Panc1 (cell line): ENCODE results near the gene PKNOX2. TPM values are rescaled to one million over a fixed set of nuclear protein-coding genes. Genes with fewer than 3 reads are reported as not detected.

ENCODE experiments used
- ATAC-seq: fragments of 200-7000 bp; cut with Tn5 transposase; 2 replicates; pipeline ENCODE4 v1.9.1; 2020; ENCODE audit warnings: mild to moderate bottlenecking, moderate library complexity
- BruUV-seq: library from RNA; stranded (reverse); fragments of 400-500 nt; replicated peaks from 2 replicates; lab custom pipeline; 2021; lab: Mats Ljungman, UMichigan
- CTCF ChIA-PET: fragments of 300-600 bp; sonication (Branson Sonifier 250); formaldehyde crosslinking; loops from one replicate; lab custom pipeline; 2022; ENCODE audit warnings: antibody characterized with exemption; lab: Charles Lee
- POLR2A ChIA-PET: fragments of 300-600 bp; sonication (Branson Sonifier 250); formaldehyde crosslinking; loops from one replicate; lab custom pipeline; 2022; ENCODE audit warnings: antibody characterized with exemption; lab: Charles Lee
- DNase-seq: peaks from one replicate; pipeline ENCODE4 v3.0.0-alpha.2; 2010; ENCODE audit warnings: low read depth, low spot score
- H3K27ac ChIP-seq: 2 replicates; pipeline ENCODE4 v1.5.1; 2011; ENCODE audit warnings: mild to moderate bottlenecking, low read length, inconsistent platforms
- H3K27me3 ChIP-seq: fragments of 200-500 bp; sonication (Bioruptor generic); 2 replicates; pipeline ENCODE4 v1.6.0; 2014; ENCODE audit warnings: low read length, inconsistent platforms; ENCODE audit not compliant: control insufficient read depth, insufficient read depth
- H3K36me3 ChIP-seq: fragments of 200-500 bp; sonication (Bioruptor generic); 2 replicates; pipeline ENCODE4 v1.5.1; 2014; ENCODE audit warnings: inconsistent platforms, mild to moderate bottlenecking, low read length, moderate library complexity; ENCODE audit not compliant: control insufficient read depth, insufficient read depth
- H3K4me1 ChIP-seq: 2 replicates; pipeline ENCODE4 v1.5.1; 2011; ENCODE audit warnings: inconsistent platforms, mild to moderate bottlenecking, low read length, moderate library complexity; ENCODE audit not compliant: control insufficient read depth, insufficient read depth
- H3K4me3 ChIP-seq, 2 experiments: 2 replicates each; pipeline ENCODE4 v1.5.1; 2011 to 2012; ENCODE audit warnings: low read depth in 2 of 2, low read length in 2 of 2, mild to moderate bottlenecking in 2 of 2, inconsistent platforms in 1 of 2, moderate library complexity in 1 of 2
- H3K9me3 ChIP-seq: fragments of 200-500 bp; sonication (Bioruptor generic); 2 replicates; pipeline ENCODE4 v1.5.1; 2014; ENCODE audit warnings: low read depth, mild to moderate bottlenecking, inconsistent platforms, low read length, moderate library complexity; ENCODE audit not compliant: control insufficient read depth, insufficient read depth
- CTCF ChIP-seq: fragments of 450-650 bp; IDR thresholded peaks from 2 replicates; pipeline ENCODE4 v1.5.1; 2017; ENCODE audit warnings: mild to moderate bottlenecking
- POLR2AphosphoS5 ChIP-seq: IDR thresholded peaks from 2 replicates; pipeline ENCODE4 v1.6.1; 2012; ENCODE audit warnings: mild to moderate bottlenecking, low read depth, low read length, moderate library complexity
- REST ChIP-seq, 2 experiments: IDR thresholded peaks; 2 replicates each; pipeline ENCODE4 v1.6.1; 2011 to 2012; ENCODE audit warnings: low read depth in 2 of 2, control low read depth in 1 of 2, low read length in 1 of 2, mild to moderate bottlenecking in 1 of 2, moderate library complexity in 1 of 2; ENCODE audit not compliant: insufficient read depth in 1 of 2
- SIN3A ChIP-seq: IDR thresholded peaks from 2 replicates; pipeline ENCODE4 v1.6.1; 2012; ENCODE audit warnings: low read depth, mild to moderate bottlenecking, low read length, moderate library complexity, borderline replicate concordance; ENCODE audit not compliant: insufficient read depth
- TCF7L2 ChIP-seq: IDR thresholded peaks from 2 replicates; pipeline ENCODE4 v1.6.1; 2011; ENCODE audit warnings: mild to moderate bottlenecking, low read depth, low read length, inconsistent platforms
- in situ Hi-C: cut with HindIII; loops from 2 replicates; pipeline ENCODE4 v1.10.0; 2016; ENCODE audit warnings: low sequenced_read_pairs, low pct_unique_long_range_greater_than_20kb
- intact Hi-C: fragments of 100-400 bp; cut with micrococcal nuclease; formaldehyde crosslinking; loops from one replicate; pipeline ENCODE4 v1.10.0; 2022; ENCODE audit not compliant: unreplicated experiment
- total RNA-seq: library from RNA; stranded (reverse); gene quantifications from one replicate; pipeline ENCODE4 v1.2.1, GENCODE V29; 2021; ENCODE audit not compliant: unreplicated experiment

Gene PKNOX2
- total RNA-seq, 1 experiment from 2014 or later = not detected

GRCh38 chr11:125202362-125202880, 37.9 kb downstream of the PKNOX2 start:
- TF ChIP-seq SIN3A (no peak), TCF7L2 (no peak), CTCF (no peak), REST (IDR thresholded peaks at IDR 0.05; ENCODE audit: insufficient read depth in 1 of 2, low read depth in 2 of 2, low read length in 1 of 2) (no peak), POLR2AphosphoS5 (no peak)
- BruUV-seq = no TSS peak
- no peak overlapping the region for H3K4me3 ChIP-seq
- ATAC-seq (no peak), DNase-seq (no peak)
- ChIA-PET CTCF (no interaction called here), POLR2A (no interaction called here)
- peaks cover 19% of the 10 kb centered on the region; the same call in 1 of the 2 replicates for H3K27me3 ChIP-seq
- no peaks in the 10 kb centered on the region for H3K9me3 ChIP-seq
- H3K27ac ChIP-seq = no peak overlapping the region
- no peaks in the 10 kb centered on the region for H3K4me1 ChIP-seq
- in situ Hi-C loops = no loop called here
- no peaks in the 10 kb centered on the region; the same call in 1 of the 2 replicates for H3K36me3 ChIP-seq
- intact Hi-C loops = no loop called here

- Histone ChIP-seq H3K4me3 (no peak overlapping the region), H3K27me3 (peaks cover 24% of the 10 kb centered on the region; the same call in 1 of the 2 replicates), H3K27ac (no peak overlapping the region), H3K9me3 (no peaks in the 10 kb centered on the region), H3K36me3 (no peaks in the 10 kb centered on the region; the same call in 1 of the 2 replicates), H3K4me1 (no peaks in the 10 kb centered on the region)
- CTCF ChIA-PET = no interaction called here
- ATAC-seq (no peak), DNase-seq (no peak)
- in situ Hi-C loops (no loop called here), intact Hi-C loops (no loop called here)
- no TSS peak for BruUV-seq
- no peak for TF ChIP-seq SIN3A
- no peak for TF ChIP-seq POLR2AphosphoS5
- TF ChIP-seq REST (IDR thresholded peaks at IDR 0.05; ENCODE audit: insufficient read depth in 1 of 2, low read depth in 2 of 2, low read length in 1 of 2) = no peak
- no peak for TF ChIP-seq CTCF
- no peak for TF ChIP-seq TCF7L2
- POLR2A ChIA-PET = no interaction called here
Measured at GRCh38 chr11:125202977-125203376, 38.4 kb downstream of the PKNOX2 start.
